Left ventricle myocardium inferior (tissue), 1 donor: ENCODE data around the gene TTLL10. TPM values are rescaled to one million over a fixed set of nuclear protein-coding genes. Genes with fewer than 3 reads are reported as not detected.

Source experiments
- DNase-seq: peaks from one replicate; pipeline ENCODE4 v3.0.0-alpha.2; 2020
- H3K27ac ChIP-seq: fragments of 200-600 bp; replicated peaks from 2 replicates; pipeline ENCODE4 v1.8.0; 2021
- H3K27me3 ChIP-seq: fragments of 200-600 bp; 2 replicates; pipeline ENCODE4 v1.8.0; 2021; ENCODE audit warnings: low read depth
- H3K36me3 ChIP-seq: fragments of 200-600 bp; 2 replicates; pipeline ENCODE4 v1.8.0; 2021
- H3K4me1 ChIP-seq: fragments of 200-600 bp; 2 replicates; pipeline ENCODE4 v1.8.0; 2021
- H3K4me3 ChIP-seq: fragments of 200-600 bp; 2 replicates; pipeline ENCODE4 v1.8.0; 2021; ENCODE audit warnings: mild to moderate bottlenecking, moderate library complexity
- H3K9me3 ChIP-seq: fragments of 200-600 bp; replicated peaks from 2 replicates; pipeline ENCODE4 v1.8.0; 2021
- CTCF ChIP-seq: fragments of 200-600 bp; IDR thresholded peaks from 2 replicates; pipeline ENCODE4 v1.8.0; 2021; ENCODE audit warnings: antibody characterized with exemption, mild to moderate bottlenecking, borderline replicate concordance
- intact Hi-C: fragments of 100-400 bp; cut with micrococcal nuclease; formaldehyde crosslinking; loops from one replicate; pipeline ENCODE4 v1.11.0; 2022
- total RNA-seq: library from RNA; stranded (reverse); fragmentation: NEBNext Ultra II Directional; extraction: Animal tissue kit (Norgen Biotek cat#: 25700); gene quantifications from one replicate; pipeline ENCODE4 v1.2.1, GENCODE V29; 2021
- donor health status: DM: no; HTN: yes; CAD: no; lungs with severe emphysema.

The TTLL10 gene
- total RNA-seq, 1 donor from 2014 or later = not detected

GRCh38 chr1:1163538-1164070 lies 10.1 kb upstream of the TTLL10 start:
- no peaks in the 10 kb centered on the region for H3K9me3 ChIP-seq
- no peak overlapping the region for H3K4me3 ChIP-seq
- H3K27ac ChIP-seq = no peak overlapping the region
- TF ChIP-seq CTCF = no peak
- intact Hi-C loops = no loop called here
- H3K4me1 ChIP-seq = peaks cover 3% of the 10 kb centered on the region
- no peaks in the 10 kb centered on the region for H3K36me3 ChIP-seq
- DNase-seq = no peak
- H3K27me3 ChIP-seq = peaks cover 86% of the 10 kb centered on the region

- Histone ChIP-seq H3K4me3 (no peak overlapping the region), H3K27me3 (peaks cover 93% of the 10 kb centered on the region), H3K36me3 (no peaks in the 10 kb centered on the region), H3K9me3 (no peaks in the 10 kb centered on the region), H3K27ac (no peak overlapping the region), H3K4me1 (no peaks in the 10 kb centered on the region)
- DNase-seq = no peak
- no peak for TF ChIP-seq CTCF
- intact Hi-C loops = no loop called here
Measured at GRCh38 chr1:1164361-1164700, 9.3 kb upstream of the TTLL10 start.

GRCh38 chr1:1164701-1165451 lies 8.8 kb upstream of the TTLL10 start:
- no peak for TF ChIP-seq CTCF

GRCh38 chr1:1165485-1165884 lies 8.2 kb upstream of the TTLL10 start:
- H3K9me3 ChIP-seq = no peaks in the 10 kb centered on the region
- H3K4me3 ChIP-seq = no peak overlapping the region
- no peak overlapping the region for H3K27ac ChIP-seq
- DNase-seq = no peak
- intact Hi-C loops = no loop called here
- TF ChIP-seq CTCF = no peak
- no peaks in the 10 kb centered on the region for H3K36me3 ChIP-seq
- H3K27me3 ChIP-seq = peaks cover 99% of the 10 kb centered on the region
- no peaks in the 10 kb centered on the region for H3K4me1 ChIP-seq

More at GRCh38 chr1:1164701-1165451, 8.8 kb upstream of the TTLL10 start:
- intact Hi-C loops = no loop called here
- H3K27ac ChIP-seq = no peak overlapping the region
- H3K9me3 ChIP-seq = no peaks in the 10 kb centered on the region
- no peak overlapping the region for H3K4me3 ChIP-seq
- DNase-seq = no peak
- H3K36me3 ChIP-seq = no peaks in the 10 kb centered on the region
- no peaks in the 10 kb centered on the region for H3K4me1 ChIP-seq
- peaks cover 99% of the 10 kb centered on the region for H3K27me3 ChIP-seq

- H3K4me1 ChIP-seq = no peaks in the 10 kb centered on the region
- intact Hi-C loops = no loop called here
- H3K27ac ChIP-seq = no peak overlapping the region
- no peak overlapping the region for H3K4me3 ChIP-seq
- H3K9me3 ChIP-seq = no peaks in the 10 kb centered on the region
- no peak for DNase-seq
- no peaks in the 10 kb centered on the region for H3K36me3 ChIP-seq
- no peak for TF ChIP-seq CTCF
- peaks cover 100% of the 10 kb centered on the region for H3K27me3 ChIP-seq
Measured at GRCh38 chr1:1165900-1166421, 7.7 kb upstream of the TTLL10 start.
